Esophagus mucosa (tissue), 1 donor: ENCODE results near the gene IL3RA. TPM values are rescaled to one million over a fixed set of nuclear protein-coding genes. Genes with fewer than 3 reads are reported as not detected.

ENCODE experiments used
- ATAC-seq: fragments of 200-7000 bp; cut with Tn5 transposase; one replicate; pipeline ENCODE4 v1.9.1; 2020
- total RNA-seq: library from RNA; stranded (reverse); gene quantifications from one replicate; pipeline ENCODE4 v1.2.4, GENCODE V29; 2023
- donor health status: DM: yes; HTN: yes; CAD: no.

Gene IL3RA
- total RNA-seq, 1 donor from 2014 or later, result 1.2 TPM

DNA sequence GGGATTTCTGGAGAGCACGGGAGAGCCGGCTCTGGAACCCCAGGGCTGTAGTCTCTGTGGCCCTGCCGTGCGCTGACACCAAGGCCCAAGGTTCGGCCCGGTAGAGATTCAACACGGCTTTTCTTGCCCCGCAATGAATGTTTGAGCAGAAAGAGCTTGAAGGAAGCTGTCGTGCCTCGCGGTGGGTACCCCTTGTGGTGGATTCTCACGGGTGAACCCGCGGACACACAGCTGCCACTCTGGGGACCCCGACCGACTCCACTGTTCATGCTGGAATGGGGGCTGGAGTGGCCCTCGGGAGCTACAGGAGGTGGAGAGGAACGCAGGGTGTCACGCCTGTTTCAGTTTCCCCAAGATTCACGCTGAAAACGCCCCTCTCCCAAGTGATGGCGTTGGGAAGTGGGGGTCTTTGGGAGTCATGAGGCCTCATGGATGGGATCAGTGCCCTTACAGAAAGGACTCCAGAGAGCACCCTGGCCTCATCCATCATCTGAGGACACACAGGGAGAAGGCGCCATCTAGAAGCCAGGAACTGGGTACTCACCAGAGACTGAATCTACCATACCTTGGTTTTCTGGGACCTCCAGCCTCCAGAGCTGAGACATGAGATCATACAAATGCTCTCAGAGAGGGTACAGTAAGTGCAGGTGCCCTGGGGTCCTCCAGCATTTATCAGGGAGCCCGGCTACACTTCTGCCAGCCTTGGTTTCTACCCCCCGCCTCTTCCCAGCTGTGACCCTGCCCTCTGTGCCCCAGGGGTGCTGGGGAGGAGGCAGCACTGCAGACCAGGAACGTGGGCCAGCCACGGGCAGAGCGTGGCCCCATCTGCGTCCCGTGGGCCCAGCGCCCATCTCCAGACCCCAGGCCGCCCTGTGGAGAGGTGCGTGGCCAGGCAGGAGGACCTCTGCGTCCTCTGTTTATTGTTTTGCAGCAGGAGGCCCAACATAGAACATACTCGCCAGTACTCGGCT, 49.0 kb downstream of the IL3RA start:
- ATAC-seq, result no peak

DNA sequence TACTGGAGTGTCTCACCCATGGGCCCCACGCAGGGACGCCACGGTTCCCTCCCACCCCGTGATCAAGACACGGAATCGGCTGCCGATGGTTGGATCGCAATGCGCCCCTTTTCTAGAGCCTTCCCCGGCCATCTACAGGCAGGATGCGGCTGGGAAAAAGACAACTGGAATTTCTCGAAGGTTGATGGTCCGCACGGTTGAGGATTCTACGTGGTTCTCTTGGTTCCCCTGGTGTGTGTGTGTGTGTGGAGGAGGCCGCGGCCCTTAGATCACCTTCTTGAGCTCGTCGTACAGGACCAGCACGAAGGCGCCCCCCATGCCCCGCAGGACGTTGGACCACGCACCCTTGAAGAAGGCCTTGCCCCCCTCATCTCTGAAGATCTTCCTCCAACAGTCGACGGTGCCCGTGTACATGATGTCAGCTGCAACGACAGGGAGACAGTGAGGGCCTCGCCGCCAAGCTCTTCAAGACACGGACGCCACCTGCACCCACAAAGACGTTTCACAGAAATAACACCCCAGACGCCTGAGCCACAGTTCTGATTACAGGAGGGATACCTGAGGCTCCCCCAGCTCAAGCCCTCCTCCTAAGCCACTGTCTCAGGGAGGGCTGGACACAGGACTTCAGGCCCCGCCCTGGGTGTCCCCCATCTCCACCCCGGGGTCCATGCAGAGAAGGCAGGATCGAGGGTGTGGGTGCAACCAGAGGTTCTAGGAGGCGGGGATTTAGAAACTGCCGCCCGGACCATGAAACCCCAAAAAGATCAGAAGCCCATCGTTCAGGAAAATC, 49.9 kb downstream of the IL3RA start:
- no peak for ATAC-seq

DNA sequence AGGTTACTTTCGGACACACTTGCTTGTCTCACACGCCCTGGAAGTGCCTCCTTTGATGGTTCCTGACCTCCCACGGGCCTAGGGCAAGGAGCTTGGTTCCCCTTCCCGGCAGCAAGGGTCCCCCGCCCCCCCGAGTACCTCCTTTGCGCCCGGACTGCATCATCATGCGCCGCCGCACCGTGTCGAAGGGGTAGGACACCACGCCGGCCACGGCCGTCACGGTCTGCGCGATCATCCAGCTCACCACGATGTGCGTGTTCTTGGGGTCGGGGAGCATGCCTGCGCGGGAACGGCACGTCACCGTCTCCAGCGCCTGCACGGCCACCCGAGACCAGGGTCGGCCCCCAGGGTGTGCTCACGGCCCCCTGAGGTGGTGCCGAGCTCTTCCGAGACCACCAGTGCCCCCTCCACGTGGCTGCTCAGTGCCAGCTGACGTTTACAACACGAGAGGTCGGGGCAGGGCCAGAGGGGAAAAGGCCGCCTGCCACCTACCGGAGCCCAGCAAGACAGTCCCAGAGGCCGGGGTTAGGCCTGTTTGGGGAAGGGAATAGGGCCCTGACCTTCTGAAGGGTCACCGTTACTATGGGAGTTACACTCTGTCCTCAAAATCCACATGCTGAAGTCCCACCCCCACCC, 50.7 kb downstream of the IL3RA start:
- ATAC-seq, result no peak

- no peak for ATAC-seq
Measured at GRCh38 chrX:1388651-1389050, 52.1 kb downstream of the IL3RA start.

- ATAC-seq, result no peak
Measured at GRCh38 chrX:1389181-1389992, 52.8 kb downstream of the IL3RA start.

GRCh38 chrX:1389993-1390285, 53.4 kb downstream of the IL3RA start:
- no peak for ATAC-seq

DNA sequence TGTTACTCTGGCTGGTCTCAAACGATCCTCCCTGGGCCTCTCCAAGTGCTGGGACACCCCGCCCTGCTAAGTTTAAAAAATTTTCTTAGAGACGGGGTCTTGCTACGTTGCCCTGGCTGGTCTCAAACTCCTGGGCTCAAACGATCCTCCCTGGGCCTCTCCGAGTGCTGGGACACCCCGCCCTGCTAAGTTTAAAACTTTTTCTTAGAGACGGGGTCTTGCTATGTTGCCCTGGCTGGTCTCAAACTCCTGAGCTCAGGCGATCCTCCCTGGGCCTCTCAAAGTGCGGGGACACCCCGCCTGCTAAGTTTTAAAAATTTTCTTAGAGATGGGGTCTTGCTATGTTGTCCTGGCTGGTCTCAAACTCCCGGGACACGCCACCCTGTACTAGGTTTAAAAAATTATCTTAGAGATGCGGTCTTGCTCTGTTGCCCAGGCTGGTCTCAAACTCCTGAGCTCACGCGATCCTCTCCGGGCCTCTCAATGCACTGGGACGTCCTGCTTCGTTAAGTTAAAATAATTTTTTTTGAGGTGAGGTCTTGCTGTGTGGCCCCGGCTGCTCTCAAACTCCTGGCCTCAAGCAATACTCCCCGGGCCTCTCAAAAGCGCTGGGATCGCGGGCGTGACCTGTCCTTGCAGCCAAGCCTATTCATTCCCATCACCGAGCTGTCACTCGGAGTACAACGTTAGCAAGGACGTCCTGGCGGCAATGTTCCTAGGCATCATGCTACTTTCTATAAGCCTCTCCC, 54.2 kb downstream of the IL3RA start:
- ATAC-seq, result no peak

GRCh38 chrX:1391370-1391706, 54.8 kb downstream of the IL3RA start:
- no peak for ATAC-seq

GRCh38 chrX:1391707-1392375, 55.3 kb downstream of the IL3RA start, which contains the start of gene SLC25A6:
Gene SLC25A6 (minus strand): TSS chrX:1392113. CDS start chrX:1392009, 104 bp downstream.
- peak; percentile 97 for ATAC-seq

GRCh38 chrX:1392376-1393068, 55.9 kb downstream of the IL3RA start:
- ATAC-seq, result peak; percentile 63

GRCh38 chrX:1393871-1394615, 57.5 kb downstream of the IL3RA start:
- no peak for ATAC-seq

DNA sequence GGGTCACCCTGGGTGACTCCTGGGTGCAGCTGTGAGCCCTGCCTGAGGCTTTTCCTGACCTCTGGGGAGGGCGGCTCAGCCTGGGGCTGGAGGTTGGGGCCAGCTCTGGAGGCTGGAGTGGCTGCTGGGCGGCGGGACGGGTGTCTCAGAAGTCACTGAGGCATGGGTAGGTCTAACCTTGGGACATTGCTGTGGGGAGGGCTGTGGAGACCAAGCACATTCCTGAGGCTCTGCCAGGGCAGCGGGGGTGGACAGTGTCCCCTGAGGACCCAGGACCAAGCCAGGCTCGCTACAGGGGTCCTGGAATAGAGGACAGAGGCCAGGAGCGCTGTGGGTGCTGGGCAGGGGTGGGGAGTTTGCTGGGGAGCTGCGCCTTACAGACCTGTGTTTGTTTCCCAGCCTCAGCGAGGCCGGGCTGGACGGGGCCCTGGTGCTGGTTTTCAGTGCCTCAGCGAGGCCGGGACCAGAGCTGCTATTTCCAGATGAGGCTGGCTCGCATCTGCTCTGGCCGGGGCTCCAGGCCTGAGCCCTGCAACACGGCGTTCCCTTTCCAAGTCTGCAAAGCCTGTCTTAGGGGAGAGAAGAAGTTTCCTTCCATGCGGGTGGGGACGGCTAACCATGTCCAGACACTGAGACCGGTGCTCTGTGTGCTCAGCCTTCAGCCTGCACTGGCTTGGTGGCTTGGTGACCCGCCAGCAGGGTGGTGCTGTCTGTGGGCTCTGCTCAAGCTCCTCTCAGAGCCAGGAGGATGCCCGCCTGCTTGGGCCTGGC, 58.3 kb downstream of the IL3RA start:
- ATAC-seq, result no peak

- no peak for ATAC-seq
Measured at GRCh38 chrX:1395646-1396216, 59.1 kb downstream of the IL3RA start.

DNA sequence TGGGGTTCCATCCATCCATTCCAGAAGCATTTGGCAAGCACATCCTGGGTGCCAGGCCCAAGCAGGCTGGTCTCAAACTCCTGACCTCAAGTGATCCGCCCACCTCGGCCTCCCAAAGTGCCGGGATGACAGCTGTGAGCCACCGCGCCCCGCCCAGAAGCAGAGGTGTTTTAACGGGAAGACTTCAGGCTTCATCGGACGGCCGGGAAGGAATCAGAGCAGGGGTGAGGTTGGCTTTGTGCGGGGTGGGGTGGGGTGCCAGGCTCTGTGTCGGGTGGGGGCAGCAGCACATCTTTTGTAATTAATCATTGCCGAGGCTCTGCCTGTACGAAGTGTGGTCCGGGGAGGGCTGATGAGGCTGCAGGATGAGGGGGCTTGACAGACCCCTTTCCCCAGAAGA, 60.4 kb downstream of the IL3RA start:
- ATAC-seq, result no peak

GRCh38 chrX:1397441-1398270, 61.1 kb downstream of the IL3RA start:
- ATAC-seq, result no peak

DNA sequence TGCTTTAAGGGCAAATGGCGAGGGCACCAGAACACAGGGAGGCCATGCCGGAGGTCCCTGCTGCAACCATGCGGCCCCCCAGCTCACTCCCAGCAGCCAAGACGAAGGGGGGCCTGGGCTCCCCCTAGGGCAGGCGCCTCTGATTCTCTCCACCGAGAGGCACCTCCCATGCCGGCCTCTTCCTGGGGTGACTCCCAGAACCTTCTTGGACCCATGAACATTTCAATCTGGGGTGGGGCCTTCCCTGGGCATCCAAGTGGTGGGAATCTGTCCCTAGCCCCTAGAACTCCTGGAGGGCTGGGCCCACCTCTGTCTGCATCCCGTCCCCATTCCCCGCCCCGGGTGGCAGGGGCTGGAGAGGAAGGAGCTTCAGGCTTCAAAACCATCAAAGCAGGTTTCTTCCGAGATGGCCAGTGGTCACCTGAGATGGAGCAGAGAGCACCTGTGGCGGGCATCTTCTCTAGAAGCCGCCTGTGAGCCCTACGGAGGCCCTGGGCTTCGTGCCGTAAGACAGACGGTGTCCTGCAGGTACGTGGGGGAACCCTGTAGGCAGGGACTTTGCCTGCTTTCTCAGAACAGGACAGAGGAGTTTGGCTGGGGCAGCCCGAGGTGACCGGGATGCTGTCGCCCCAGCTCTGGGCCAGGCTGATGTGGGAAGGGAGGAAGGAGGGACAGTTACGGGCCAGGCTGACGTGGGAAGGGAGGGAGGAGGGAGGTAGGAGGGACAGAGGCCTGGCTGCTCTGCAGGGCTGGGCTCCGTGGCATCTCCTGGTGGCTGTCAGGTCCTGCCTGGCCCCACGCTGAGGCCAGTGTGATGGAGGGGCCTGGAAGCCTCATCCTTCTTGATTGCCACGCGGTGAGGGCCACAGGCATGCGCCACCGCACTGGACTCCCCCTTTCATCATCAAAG, 62.1 kb downstream of the IL3RA start:
- ATAC-seq, result no peak
